PC-9 (cell line): Measurements from ENCODE around the gene SYT8.

Source experiments
- CTCF ChIP-seq: fragments of 200-600 bp; sonication (generic); conservative IDR thresholded peaks from 2 replicates; pipeline ENCODE4 v1.6.1; 2017; ENCODE audit warnings: mixed run types, antibody characterized with exemption, mild to moderate bottlenecking, moderate library complexity
- EZH2 ChIP-seq: fragments of 200-600 bp; sonication (generic); IDR thresholded peaks from 2 replicates; pipeline ENCODE4 v1.8.0; 2017; ENCODE audit warnings: antibody characterized with exemption, low read depth

DNA sequence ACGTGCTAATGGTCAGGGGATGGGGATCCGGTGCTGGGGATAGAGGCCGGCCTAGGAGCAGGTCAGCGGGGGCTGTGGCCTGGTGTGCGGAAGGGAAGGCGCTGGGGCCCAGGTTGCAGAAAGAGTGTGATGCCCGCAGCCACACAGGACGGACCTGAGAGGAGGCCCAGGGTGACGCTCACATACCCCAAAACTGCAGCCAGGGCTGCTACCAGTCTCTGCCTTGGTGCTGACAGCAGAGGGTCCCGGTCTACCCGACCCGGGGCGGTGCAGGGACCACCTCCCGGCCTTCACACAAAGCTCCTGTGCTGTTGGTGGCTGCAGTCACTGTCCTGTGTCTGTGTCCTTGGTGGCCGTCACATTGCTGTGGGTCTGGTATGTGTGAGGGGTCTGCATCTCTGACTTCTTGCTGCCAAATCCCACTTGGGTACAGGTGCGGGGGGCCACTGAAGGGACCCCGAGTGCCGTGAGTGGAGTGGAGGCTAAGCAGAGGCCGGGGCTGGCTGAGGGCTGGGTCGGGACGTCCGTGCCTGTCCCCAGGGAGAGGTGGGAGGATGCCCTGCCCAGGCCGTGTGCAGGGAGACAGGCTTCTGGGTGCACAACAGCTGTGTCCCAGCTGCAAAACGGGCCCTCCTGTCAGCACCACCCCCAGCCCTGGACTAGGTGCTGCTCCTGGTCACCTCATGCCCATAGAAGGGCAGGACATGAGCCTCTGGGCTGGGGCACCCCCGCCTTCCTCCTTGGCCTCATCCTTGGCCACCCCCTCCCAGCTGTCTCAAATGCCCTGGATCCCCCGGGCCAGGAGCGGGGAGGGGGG, 19.6 kb downstream of the SYT8 start:
- TF ChIP-seq CTCF (no peak), EZH2 (no peak)
